Endothelial cell of hepatic sinusoid (primary cell): Measurements from ENCODE around the gene GADD45B.
"Not testable (repeated sequence)": the region's sequence is repeated elsewhere in the genome, so short reads cannot be mapped to it uniquely, and the experiment has no call there.

ENCODE experiments used
- in situ Hi-C: cut with HindIII; loops from 2 replicates; pipeline ENCODE4 v1.10.0; 2017; ENCODE audit warnings: low sequenced_read_pairs

GADD45B gene

GRCh38 chr19:2468596-2468995 is 7.3 kb upstream of the GADD45B start:
- in situ Hi-C loops: no loop called here

- in situ Hi-C loops: no loop called here
These were observed 6.6 kb upstream of the GADD45B start for GRCh38 chr19:2469102-2469914.

- in situ Hi-C loops: not testable (repeated sequence)
These were observed 6.1 kb upstream of the GADD45B start for GRCh38 chr19:2469915-2470200.

- in situ Hi-C loops: no loop called here
These were observed 1.5 kb upstream of the GADD45B start for GRCh38 chr19:2474232-2475017.

- in situ Hi-C loops: no loop called here
These were observed 767 bp upstream of the GADD45B start for GRCh38 chr19:2475018-2475701.

GRCh38 chr19:2476451-2477140 is 669 bp downstream of the GADD45B start:
- in situ Hi-C loops: no loop called here

- in situ Hi-C loops: no loop called here
These were observed 1.3 kb downstream of the GADD45B start for GRCh38 chr19:2477141-2477710.

- in situ Hi-C loops: no loop called here
These were observed 1.8 kb downstream of the GADD45B start for GRCh38 chr19:2477732-2478191.

- in situ Hi-C loops: no loop called here
These were observed 2.4 kb downstream of the GADD45B start for GRCh38 chr19:2478278-2478755.

GRCh38 chr19:2478756-2479555 is 3.0 kb downstream of the GADD45B start:
- in situ Hi-C loops: no loop called here

- in situ Hi-C loops: no loop called here
These were observed 3.7 kb downstream of the GADD45B start for GRCh38 chr19:2479556-2480194.

- in situ Hi-C loops: no loop called here
These were observed 5.5 kb downstream of the GADD45B start for GRCh38 chr19:2481466-2481865.

GRCh38 chr19:2482354-2483038 is 6.6 kb downstream of the GADD45B start:
- in situ Hi-C loops: no loop called here

- in situ Hi-C loops: no loop called here
These were observed 7.2 kb downstream of the GADD45B start for GRCh38 chr19:2483084-2483483.

- in situ Hi-C loops: no loop called here
These were observed 7.7 kb downstream of the GADD45B start for GRCh38 chr19:2483484-2484151.

- in situ Hi-C loops: no loop called here
These were observed 8.4 kb downstream of the GADD45B start for GRCh38 chr19:2484178-2484937.

- in situ Hi-C loops: no loop called here
These were observed 9.5 kb downstream of the GADD45B start for GRCh38 chr19:2485428-2485827.
